HG03097 (cell line): ENCODE data around the gene MSH2.

Experiments
- ATAC-seq: cut with Tn5 transposase; IDR thresholded peaks from one replicate; pipeline ENCODE4 v1.9.1; 2021; ENCODE audit not compliant: unreplicated experiment, low FRiP score

Gene MSH2

GRCh38 chr2:47471429-47472116, 68.6 kb downstream of the MSH2 start:
- no peak for ATAC-seq

- no peak for ATAC-seq
Observed at GRCh38 chr2:47479863-47480262, 76.9 kb downstream of the MSH2 start.

- ATAC-seq = no peak
Observed at GRCh38 chr2:47483191-47483590, 80.2 kb downstream of the MSH2 start.

- ATAC-seq = no peak
Observed at GRCh38 chr2:47484396-47484795, 81.4 kb downstream of the MSH2 start.

- ATAC-seq = no peak
Observed at GRCh38 chr2:47485177-47485576, 82.2 kb downstream of the MSH2 start.

- no peak for ATAC-seq
Observed at GRCh38 chr2:47485751-47486300, 82.9 kb downstream of the MSH2 start.

GRCh38 chr2:47486841-47487497, 84.0 kb downstream of the MSH2 start:
- peak; percentile 73 for ATAC-seq

GRCh38 chr2:47487498-47487875, 84.5 kb downstream of the MSH2 start:
- ATAC-seq = no peak

GRCh38 chr2:47488870-47489584, 86.1 kb downstream of the MSH2 start:
- ATAC-seq = no peak

- no peak for ATAC-seq
Observed at GRCh38 chr2:47490406-47490805, 87.5 kb downstream of the MSH2 start.

GRCh38 chr2:47493317-47494035, 90.5 kb downstream of the MSH2 start:
- no peak for ATAC-seq

- ATAC-seq = no peak
Observed at GRCh38 chr2:47494267-47495130, 91.5 kb downstream of the MSH2 start.

GRCh38 chr2:47497843-47498460, 95.0 kb downstream of the MSH2 start:
- ATAC-seq = no peak

- no peak for ATAC-seq
Observed at GRCh38 chr2:47499093-47499492, 96.1 kb downstream of the MSH2 start.

- no peak for ATAC-seq
Observed at GRCh38 chr2:47499621-47500309, 96.8 kb downstream of the MSH2 start.

GRCh38 chr2:47501374-47502200, 98.6 kb downstream of the MSH2 start:
- ATAC-seq = no peak

- peak; percentile 48 for ATAC-seq
Observed at GRCh38 chr2:47502498-47502897, 99.5 kb downstream of the MSH2 start.

GRCh38 chr2:47503481-47504070, 100.6 kb downstream of the MSH2 start:
- ATAC-seq = no peak
